ENCODE data around the gene ZNF496. TPM values are rescaled to one million over a fixed set of nuclear protein-coding genes. Genes with fewer than 3 reads are reported as not detected.

ZNF496 gene
- total RNA-seq, 3 donors from 2014 or later (not counting 1 experiment from before 2014, with no cell fraction given) = 25.6 to 33.0 (median 27.9) TPM

- H3K4me1 Mint-ChIP-seq = no peaks in the 10 kb centered on the region
- H3K27ac Mint-ChIP-seq = peak overlapping the region in 1 of 2 donors; percentile 31
- no peak overlapping the region for H3K4me3 Mint-ChIP-seq
- no peaks in the 10 kb centered on the region for H3K9me3 ChIP-seq (ENCODE audit: control insufficient read depth, insufficient read depth, low read length)
- H3K36me3 ChIP-seq (ENCODE audit: control insufficient read depth, insufficient read depth, low read length) = peaks cover 5% of the 10 kb centered on the region
- no peaks in the 10 kb centered on the region for H3K36me3 Mint-ChIP-seq
- H3K4me1 ChIP-seq (ENCODE audit: control insufficient read depth, insufficient read depth, low read length) = no peaks in the 10 kb centered on the region
- H3K27ac ChIP-seq (ENCODE audit: low read length) = no peak overlapping the region
- H3K27me3 Mint-ChIP-seq (ENCODE audit: low read depth in 2 of 2) = no peaks in the 10 kb centered on the region
- DNase-seq = no peak
- no peak for ATAC-seq
- no peaks in the 10 kb centered on the region for H3K9me3 Mint-ChIP-seq
- no peak for TF ChIP-seq CTCF (IDR thresholded peaks at IDR 0.05)
- no peak overlapping the region for H3K4me3 ChIP-seq (ENCODE audit: low read length)
- no peaks in the 10 kb centered on the region for H3K27me3 ChIP-seq (ENCODE audit: control insufficient read depth, insufficient read depth, low read length)
- WGBS (ENCODE audit: insufficient coverage) = 92% methylated on average over 3 of the region's 5 CpGs
- intact Hi-C loops (cut with micrococcal nuclease) = no loop called here
These were observed 15.0 kb downstream of the ZNF496 start for GRCh38 chr1:247316590-247317197.

DNA sequence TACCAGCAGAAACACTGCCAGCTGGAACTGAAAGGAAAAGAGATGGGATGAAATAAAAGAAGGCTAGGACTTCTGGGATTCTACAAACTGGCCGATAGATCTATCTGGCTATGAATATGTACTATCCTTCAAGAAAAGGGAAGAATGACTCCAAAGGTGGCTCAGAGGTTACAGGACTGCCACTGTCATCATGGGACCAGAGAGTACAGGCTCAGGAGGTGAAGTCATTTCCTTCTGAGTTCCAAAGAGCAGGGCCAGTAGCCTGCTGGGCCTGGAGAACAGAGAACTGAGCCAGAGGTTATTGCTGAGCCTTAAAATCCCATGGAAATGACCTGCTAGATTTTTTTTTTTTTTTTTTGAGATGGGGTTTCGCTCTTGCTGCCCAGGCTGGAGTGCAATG lies 27.6 kb downstream of the ZNF496 start:
- H3K27ac ChIP-seq (ENCODE audit: low read length) = no peak overlapping the region

GRCh38 chr1:247303216-247303615 lies 28.5 kb downstream of the ZNF496 start:
- intact Hi-C loops (cut with micrococcal nuclease) = no loop called here
- TF ChIP-seq CTCF (IDR thresholded peaks at IDR 0.05) = no peak
- no peak overlapping the region for H3K4me3 ChIP-seq (ENCODE audit: low read length)
- H3K36me3 ChIP-seq (ENCODE audit: control insufficient read depth, insufficient read depth, low read length) = peaks cover 24% of the 10 kb centered on the region
- peaks cover 13% of the 10 kb centered on the region for H3K36me3 Mint-ChIP-seq
- no peak overlapping the region for H3K27ac ChIP-seq (ENCODE audit: low read length)
- no peaks in the 10 kb centered on the region for H3K4me1 Mint-ChIP-seq
- DNase-seq (no peak), ATAC-seq (no peak)
- H3K4me1 ChIP-seq (ENCODE audit: control insufficient read depth, insufficient read depth, low read length) = no peaks in the 10 kb centered on the region
- no peak overlapping the region for H3K4me3 Mint-ChIP-seq
- no peaks in the 10 kb centered on the region for H3K9me3 Mint-ChIP-seq
- H3K27me3 Mint-ChIP-seq (ENCODE audit: low read depth in 2 of 2) = no peaks in the 10 kb centered on the region
- no peaks in the 10 kb centered on the region for H3K9me3 ChIP-seq (ENCODE audit: control insufficient read depth, insufficient read depth, low read length)
- 66% methylated on average over 5 of the region's 5 CpGs for WGBS (ENCODE audit: insufficient coverage)
- H3K27me3 ChIP-seq (ENCODE audit: control insufficient read depth, insufficient read depth, low read length) = no peaks in the 10 kb centered on the region
- no peak overlapping the region for H3K27ac Mint-ChIP-seq

More for the DNA sequence above, 27.6 kb downstream of the ZNF496 start:
- Histone ChIP-seq H3K9me3 (ENCODE audit: control insufficient read depth, insufficient read depth, low read length) (no peaks in the 10 kb centered on the region), H3K4me1 (ENCODE audit: control insufficient read depth, insufficient read depth, low read length) (no peaks in the 10 kb centered on the region), H3K4me3 (ENCODE audit: low read length) (no peak overlapping the region), H3K36me3 (ENCODE audit: control insufficient read depth, insufficient read depth, low read length) (peaks cover 31% of the 10 kb centered on the region), H3K27me3 (ENCODE audit: control insufficient read depth, insufficient read depth, low read length) (no peaks in the 10 kb centered on the region)
- Mint-ChIP-seq H3K36me3 (peaks cover 13% of the 10 kb centered on the region), H3K4me3 (no peak overlapping the region), H3K27ac (no peak overlapping the region), H3K27me3 (ENCODE audit: low read depth in 2 of 2) (no peaks in the 10 kb centered on the region), H3K9me3 (no peaks in the 10 kb centered on the region), H3K4me1 (no peaks in the 10 kb centered on the region)
- WGBS (ENCODE audit: insufficient coverage) = 100% methylated on average over 2 of the region's 2 CpGs
- ATAC-seq (no peak), DNase-seq (no peak)
- TF ChIP-seq CTCF (IDR thresholded peaks at IDR 0.05) = no peak
- intact Hi-C loops (cut with micrococcal nuclease) = no loop called here

DNA sequence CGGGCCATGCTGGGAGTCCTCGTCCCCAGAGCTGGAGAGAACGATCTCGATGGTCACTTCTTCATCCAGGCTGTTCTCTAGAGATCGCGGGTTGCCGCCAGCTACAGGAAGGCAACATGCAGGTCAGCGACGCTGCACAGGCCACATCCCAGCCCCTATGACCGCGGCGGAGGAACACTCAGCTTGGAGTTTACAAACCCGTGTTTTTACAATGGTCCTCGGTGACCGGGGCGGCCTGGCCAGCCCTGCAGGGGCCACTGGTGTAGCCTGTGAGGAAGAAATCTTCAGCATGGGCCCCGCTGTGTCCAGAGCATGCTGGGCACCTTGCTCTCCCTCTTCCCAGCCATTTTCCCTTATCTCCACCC lies 30.5 kb downstream of the ZNF496 start:
- no peak overlapping the region for H3K4me3 Mint-ChIP-seq
- Histone ChIP-seq H3K9me3 (ENCODE audit: control insufficient read depth, insufficient read depth, low read length) (no peaks in the 10 kb centered on the region), H3K36me3 (ENCODE audit: control insufficient read depth, insufficient read depth, low read length) (peaks cover 14% of the 10 kb centered on the region), H3K27me3 (ENCODE audit: control insufficient read depth, insufficient read depth, low read length) (no peaks in the 10 kb centered on the region), H3K4me3 (ENCODE audit: low read length) (no peak overlapping the region), H3K27ac (ENCODE audit: low read length) (no peak overlapping the region), H3K4me1 (ENCODE audit: control insufficient read depth, insufficient read depth, low read length) (no peaks in the 10 kb centered on the region)
- no peak for ATAC-seq
- no peaks in the 10 kb centered on the region for H3K9me3 Mint-ChIP-seq
- peaks cover 13% of the 10 kb centered on the region for H3K36me3 Mint-ChIP-seq
- no peaks in the 10 kb centered on the region for H3K27me3 Mint-ChIP-seq (ENCODE audit: low read depth in 2 of 2)
- no peak overlapping the region for H3K27ac Mint-ChIP-seq
- H3K4me1 Mint-ChIP-seq = no peaks in the 10 kb centered on the region
- WGBS (ENCODE audit: insufficient coverage) = 94% methylated on average over 17 of the region's 17 CpGs
- DNase-seq = no peak
- no peak for TF ChIP-seq CTCF (IDR thresholded peaks at IDR 0.05)
- intact Hi-C loops (cut with micrococcal nuclease) = no loop called here

Data from natural killer cell (primary cell).